Sigmoid colon (tissue), 7 donors: ENCODE measurements around the gene OR4K14. TPM values are rescaled to one million over a fixed set of nuclear protein-coding genes. Genes with fewer than 3 reads are reported as not detected.

Source experiments
- DNase-seq: peaks from one replicate; pipeline ENCODE4 v3.0.0-alpha.2; 2019
- H3K27ac ChIP-seq, 4 donors: fragments of 200-600 bp; sonication (generic); one replicate each; pipeline ENCODE4 v1.5.1; 2016 to 2019; ENCODE audit warnings: mild to moderate bottlenecking in 1 of 4
- H3K27me3 ChIP-seq, 3 donors: fragments of 200-600 bp; sonication (generic); one replicate each; pipeline ENCODE4 v1.5.1; 2019; ENCODE audit warnings: mild to moderate bottlenecking in 1 of 3
- H3K36me3 ChIP-seq, 4 donors: fragments of 200-600 bp; sonication (generic); one replicate each; pipeline ENCODE4 v1.5.1; 2016 to 2019
- H3K4me1 ChIP-seq, 4 donors: fragments of 200-600 bp; sonication (generic); one replicate each; pipeline ENCODE4 v1.5.1; 2017 to 2019
- H3K4me3 ChIP-seq, 4 donors: fragments of 200-600 bp; sonication (generic); one replicate each; pipeline ENCODE4 v1.5.1; 2017 to 2019; ENCODE audit warnings: mild to moderate bottlenecking in 2 of 4, moderate library complexity in 1 of 4
- H3K9me3 ChIP-seq, 4 donors: fragments of 200-600 bp in 3 of 4; sonication (generic) in 3 of 4; one replicate each; pipeline versions ENCODE4 v1.5.1 to v1.6.1; 2013 to 2019
- CTCF ChIP-seq, 4 experiments: fragments of 450-650 bp in 3 of 4; fragments of 200-600 bp in 1 of 4; IDR thresholded peaks; one replicate each; pipeline ENCODE4 v1.5.1; 2016 to 2019; ENCODE audit warnings: antibody characterized with exemption in 4 of 4, mild to moderate bottlenecking in 3 of 4, moderate library complexity in 2 of 4
- EP300 ChIP-seq, 4 donors: sonication (generic); formaldehyde crosslinking; IDR thresholded peaks; one replicate each; pipeline ENCODE4 v1.6.1; 2017; ENCODE audit warnings: antibody characterized with exemption in 4 of 4
- POLR2A ChIP-seq, 2 donors: fragments of 450-650 bp; IDR thresholded peaks; one replicate each; pipeline ENCODE4 v1.6.1; 2016; ENCODE audit warnings: antibody characterized with exemption in 2 of 2, mild to moderate bottlenecking in 2 of 2, moderate library complexity in 2 of 2
- POLR2AphosphoS5 ChIP-seq, 4 donors: sonication (generic); formaldehyde crosslinking; IDR thresholded peaks; one replicate each; pipeline ENCODE4 v1.6.1; 2017; ENCODE audit warnings: antibody characterized with exemption in 4 of 4
- WGBS, 2 donors: extraction: QIAGEN DNeasy Blood & Tissue Kit; methylation state at CpG; one replicate each; pipeline ENCODE4 v1.1.7; 2013; 5-methylcytosine and 5-hydroxymethylcytosine counted together
- intact Hi-C: fragments of 100-400 bp; cut with DNase I; formaldehyde crosslinking; loops from one replicate; pipeline ENCODE4 v1.15.1; 2023
- polyA plus RNA-seq, 3 donors: library from polyadenylated mRNA; stranded (reverse); fragments of 200-250 nt; gene quantifications; one replicate each; pipeline ENCODE4 v1.2.3, GENCODE V29; 2013
- total RNA-seq, 4 donors: library from RNA; depleted of rRNA; stranded (reverse); fragments of >200 nt; gene quantifications; one replicate each; pipeline ENCODE4 v1.1.0, GENCODE V29; 2016
- donor health status: healthy with polysubstance abuse.
- donor health status: Bipolar disorder and iron deficiency.
- donor health status: healthy.

OR4K14 gene
- total and polyA plus RNA-seq, 7 donors, result not detected

DNA sequence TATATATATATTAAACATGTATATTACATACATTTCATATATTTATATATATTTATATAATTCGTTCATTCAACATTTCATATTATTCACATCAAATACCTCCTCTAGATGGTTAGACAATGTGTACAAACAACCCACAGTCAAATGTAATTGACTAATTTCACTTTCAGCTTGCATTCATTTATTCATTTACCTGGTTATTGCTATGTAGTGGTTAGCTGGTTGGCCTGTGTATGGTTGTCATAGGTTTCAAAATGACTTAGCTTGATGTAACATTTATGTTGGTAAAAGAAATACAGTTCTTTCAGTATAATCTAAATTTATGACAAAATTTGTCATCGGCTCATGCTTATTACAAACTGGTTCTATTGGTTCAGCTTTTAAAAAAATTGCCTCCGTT lies 16.3 kb upstream of the OR4K14 start:
- Histone ChIP-seq H3K4me3 (no peak overlapping the region), H3K27ac (no peak overlapping the region), H3K9me3 (no peaks in the 10 kb centered on the region), H3K27me3 (no peaks in the 10 kb centered on the region), H3K4me1 (no peaks in the 10 kb centered on the region), H3K36me3 (no peaks in the 10 kb centered on the region)
- WGBS, 2 donors, result 72 to 73% methylated on average over 3 of the region's 3 CpGs
- no peak for DNase-seq
- intact Hi-C loops, result no loop called here
- TF ChIP-seq POLR2AphosphoS5 (IDR thresholded peaks at IDR 0.05) (no peak), POLR2A (IDR thresholded peaks at IDR 0.05) (no peak), EP300 (IDR thresholded peaks at IDR 0.05) (no peak), CTCF (IDR thresholded peaks at IDR 0.05) (no peak)

GRCh38 chr14:20031058-20031457 lies 12.0 kb upstream of the OR4K14 start:
- Histone ChIP-seq H3K27ac (no peak overlapping the region), H3K4me3 (no peak overlapping the region), H3K36me3 (no peaks in the 10 kb centered on the region), H3K4me1 (no peaks in the 10 kb centered on the region), H3K27me3 (no peaks in the 10 kb centered on the region), H3K9me3 (no peaks in the 10 kb centered on the region)
- TF ChIP-seq POLR2A (IDR thresholded peaks at IDR 0.05), result no peak
- TF ChIP-seq CTCF (IDR thresholded peaks at IDR 0.05), result no peak
- no peak for TF ChIP-seq EP300 (IDR thresholded peaks at IDR 0.05)
- TF ChIP-seq POLR2AphosphoS5 (IDR thresholded peaks at IDR 0.05), result no peak
- no peak for DNase-seq
- WGBS, 2 donors, result 79% methylated on average over 6 of the region's 6 CpGs
- intact Hi-C loops, result no loop called here

- Histone ChIP-seq H3K27ac (no peak overlapping the region), H3K4me1 (no peaks in the 10 kb centered on the region), H3K9me3 (no peaks in the 10 kb centered on the region), H3K36me3 (no peaks in the 10 kb centered on the region), H3K4me3 (no peak overlapping the region), H3K27me3 (no peaks in the 10 kb centered on the region)
- intact Hi-C loops, result no loop called here
- TF ChIP-seq CTCF (IDR thresholded peaks at IDR 0.05) (no peak), EP300 (IDR thresholded peaks at IDR 0.05) (no peak), POLR2A (IDR thresholded peaks at IDR 0.05) (no peak), POLR2AphosphoS5 (IDR thresholded peaks at IDR 0.05) (no peak)
- no peak for DNase-seq
Measured at GRCh38 chr14:20008156-20008555, 11.0 kb downstream of the OR4K14 start.

- intact Hi-C loops, result no loop called here
- no peaks in the 10 kb centered on the region for H3K36me3 ChIP-seq
- no peaks in the 10 kb centered on the region for H3K27me3 ChIP-seq
- H3K4me3 ChIP-seq, result no peak overlapping the region
- H3K4me1 ChIP-seq, result no peaks in the 10 kb centered on the region
- no peak overlapping the region for H3K27ac ChIP-seq
- TF ChIP-seq POLR2AphosphoS5 (IDR thresholded peaks at IDR 0.05) (no peak), CTCF (IDR thresholded peaks at IDR 0.05) (no peak), POLR2A (IDR thresholded peaks at IDR 0.05) (no peak), EP300 (IDR thresholded peaks at IDR 0.05) (no peak)
- 80% methylated on average over 7 of the region's 7 CpGs for WGBS, 2 donors
- DNase-seq, result no peak
- no peaks in the 10 kb centered on the region for H3K9me3 ChIP-seq
Measured at GRCh38 chr14:20002319-20002718, 16.8 kb downstream of the OR4K14 start.

DNA sequence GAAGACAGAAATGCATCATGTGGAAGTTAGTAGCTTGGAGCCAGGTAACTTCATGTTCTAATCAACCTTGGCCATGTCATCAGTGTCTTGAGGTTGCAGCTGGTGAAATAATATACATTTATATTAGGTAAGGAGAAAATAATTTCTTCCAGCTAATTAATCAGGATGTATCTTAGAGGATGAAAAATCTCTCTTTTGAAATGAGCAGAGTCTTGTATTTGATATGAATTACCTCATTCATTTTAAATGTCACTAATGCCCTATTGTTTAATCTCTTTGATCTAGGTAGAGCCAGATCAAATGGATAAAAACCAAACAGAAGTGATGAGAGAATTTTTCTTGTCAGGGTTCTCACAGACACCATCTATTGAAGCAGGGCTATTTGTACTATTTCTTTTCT lies 17.2 kb downstream of the OR4K14 start, which contains the start of gene OR4Q2:
Gene OR4Q2, plus strand, starts transcription at position 301 of the 400 bp plus-strand sequence.
- H3K9me3 ChIP-seq, result no peaks in the 10 kb centered on the region

More for the DNA sequence above, 17.2 kb downstream of the OR4K14 start, which contains the start of gene OR4Q2:
- intact Hi-C loops, result no loop called here
- Histone ChIP-seq H3K4me3 (no peak within 1 kb of the TSS), H3K27ac (no peak within 1 kb of the TSS), H3K36me3 (no peaks in the 10 kb centered on the region), H3K27me3 (no peaks in the 10 kb centered on the region), H3K4me1 (no peaks in the 10 kb centered on the region)
- TF ChIP-seq EP300 (IDR thresholded peaks at IDR 0.05) (no peak), CTCF (IDR thresholded peaks at IDR 0.05) (no peak), POLR2A (IDR thresholded peaks at IDR 0.05) (no peak), POLR2AphosphoS5 (IDR thresholded peaks at IDR 0.05) (no peak)
- no peak for DNase-seq
